HG03457 (cell line): Measurements from ENCODE around the gene CLPSL1.

Experiments
- ATAC-seq: cut with Tn5 transposase; IDR thresholded peaks from one replicate; pipeline ENCODE4 v1.9.1; 2021; ENCODE audit warnings: moderate number of reproducible peaks; ENCODE audit not compliant: unreplicated experiment

The CLPSL1 gene

DNA sequence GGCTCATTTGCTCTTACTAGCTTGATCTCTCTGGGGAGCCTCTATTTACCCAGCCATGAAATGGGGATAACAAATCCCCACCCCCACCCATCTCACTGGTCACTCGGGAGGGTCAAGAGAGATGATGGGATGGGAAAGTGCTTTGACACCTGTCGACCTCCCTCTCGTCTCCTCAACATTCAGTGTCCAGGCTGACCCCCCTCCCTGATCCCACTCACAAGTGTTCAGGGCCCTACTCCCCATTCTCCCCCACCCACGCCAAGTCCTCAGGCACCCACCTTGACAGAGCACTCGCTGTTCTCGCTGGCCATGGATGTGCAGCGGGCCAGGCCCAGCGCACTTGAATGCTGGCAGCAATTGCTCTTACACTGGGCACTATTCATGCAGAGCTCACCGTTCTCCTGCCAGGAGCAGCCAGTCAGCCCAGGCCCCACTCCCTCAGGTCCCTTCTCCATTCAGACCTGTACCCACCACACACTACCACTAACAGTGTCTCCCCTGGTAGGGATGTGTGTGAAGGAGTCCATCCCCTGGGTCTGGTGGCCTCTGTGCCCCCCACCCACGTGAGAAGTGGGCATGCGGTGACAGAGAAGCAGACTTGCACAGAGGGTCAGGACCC, 14.7 kb downstream of the CLPSL1 start:
- no peak for ATAC-seq

DNA sequence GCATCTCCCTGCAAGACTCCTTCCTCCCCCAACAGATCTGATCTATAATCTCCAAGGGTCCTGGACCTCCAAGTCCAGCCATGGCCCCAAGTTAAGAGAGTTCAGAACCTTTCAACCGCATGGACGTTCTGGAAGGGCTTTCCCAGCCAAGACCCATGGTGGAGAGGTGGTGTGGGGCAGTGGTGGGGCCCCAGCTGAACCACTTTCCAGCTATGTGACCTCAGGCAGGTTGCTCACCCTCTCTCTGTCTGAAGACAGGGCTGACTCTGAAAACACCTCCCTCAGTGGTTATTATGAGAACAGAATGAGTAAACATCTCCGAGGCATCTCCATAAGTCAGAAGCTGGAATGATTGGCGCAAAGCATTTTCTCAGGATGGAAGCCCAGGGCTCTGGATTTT, 15.4 kb downstream of the CLPSL1 start:
- no peak for ATAC-seq

DNA sequence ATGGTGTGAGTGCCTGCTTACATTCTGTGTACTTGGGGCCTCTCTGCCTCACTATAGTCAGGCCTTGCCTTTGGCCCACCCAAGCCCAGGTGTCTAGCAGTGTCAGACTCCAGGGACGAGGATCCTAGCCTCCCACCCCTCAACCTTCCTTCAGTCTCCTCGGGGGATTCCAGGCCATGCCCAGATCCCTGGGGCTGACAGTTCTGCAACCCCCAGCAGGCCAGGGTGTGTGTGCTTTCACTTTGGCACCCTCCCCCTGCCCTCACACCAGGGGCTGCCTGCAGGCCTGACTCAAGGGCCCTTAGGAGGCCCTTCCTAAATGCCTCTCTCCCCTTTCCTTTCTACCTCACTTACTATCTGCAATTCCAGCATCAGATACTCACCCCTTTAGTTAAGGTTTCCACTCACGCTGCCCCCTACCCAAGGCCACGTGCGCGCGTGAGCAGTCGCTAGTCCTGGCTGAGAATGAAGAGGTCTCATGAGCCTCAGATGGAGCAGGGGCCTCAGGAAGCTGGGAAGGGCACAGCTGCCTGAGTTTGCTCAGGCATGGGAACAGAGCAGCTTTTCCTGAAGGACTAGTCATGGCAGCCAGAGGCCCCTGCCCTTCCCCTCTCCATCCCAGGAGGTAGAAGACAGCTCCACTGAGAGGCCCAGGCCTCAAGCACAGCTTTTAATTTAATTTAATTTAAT, 17.2 kb downstream of the CLPSL1 start:
- ATAC-seq = no peak

DNA sequence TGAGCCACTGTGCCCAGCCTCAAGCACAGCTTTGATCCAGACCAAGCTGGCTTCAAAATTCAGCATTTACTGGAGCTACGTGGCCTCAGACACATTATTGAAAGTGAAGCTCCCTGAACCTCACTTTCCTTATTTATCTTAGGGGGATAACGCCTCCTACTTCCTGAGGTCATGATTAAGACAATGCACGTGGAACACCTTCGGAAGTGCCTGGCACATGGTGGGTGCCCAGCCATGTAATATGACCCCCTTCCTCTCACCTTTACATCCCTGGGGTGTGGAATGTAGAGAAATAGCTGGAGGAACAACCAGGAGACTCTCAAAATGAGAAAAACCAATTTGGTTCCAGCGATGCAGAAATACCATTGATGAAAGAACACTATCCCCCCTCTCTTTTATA, 17.9 kb downstream of the CLPSL1 start:
- no peak for ATAC-seq

DNA sequence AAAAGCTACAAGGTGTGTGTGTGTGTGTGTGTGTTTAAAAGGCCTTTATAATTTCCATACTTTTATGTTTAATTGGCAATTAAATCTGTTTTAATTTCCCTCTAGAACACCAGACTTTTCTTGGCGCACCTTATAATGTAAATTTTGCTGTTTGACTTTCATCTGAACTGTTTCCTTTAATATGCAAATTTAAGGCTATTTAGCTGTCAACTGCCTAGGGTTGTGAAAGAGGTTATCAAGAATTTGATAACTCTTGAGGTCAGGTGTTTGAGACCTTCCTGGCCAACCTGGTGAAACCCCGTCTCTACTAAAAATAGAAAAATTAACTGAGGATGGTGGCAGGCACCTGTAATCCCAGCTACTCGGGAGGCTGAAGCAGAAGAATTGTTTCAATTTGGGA, 20.3 kb downstream of the CLPSL1 start:
- no peak for ATAC-seq

DNA sequence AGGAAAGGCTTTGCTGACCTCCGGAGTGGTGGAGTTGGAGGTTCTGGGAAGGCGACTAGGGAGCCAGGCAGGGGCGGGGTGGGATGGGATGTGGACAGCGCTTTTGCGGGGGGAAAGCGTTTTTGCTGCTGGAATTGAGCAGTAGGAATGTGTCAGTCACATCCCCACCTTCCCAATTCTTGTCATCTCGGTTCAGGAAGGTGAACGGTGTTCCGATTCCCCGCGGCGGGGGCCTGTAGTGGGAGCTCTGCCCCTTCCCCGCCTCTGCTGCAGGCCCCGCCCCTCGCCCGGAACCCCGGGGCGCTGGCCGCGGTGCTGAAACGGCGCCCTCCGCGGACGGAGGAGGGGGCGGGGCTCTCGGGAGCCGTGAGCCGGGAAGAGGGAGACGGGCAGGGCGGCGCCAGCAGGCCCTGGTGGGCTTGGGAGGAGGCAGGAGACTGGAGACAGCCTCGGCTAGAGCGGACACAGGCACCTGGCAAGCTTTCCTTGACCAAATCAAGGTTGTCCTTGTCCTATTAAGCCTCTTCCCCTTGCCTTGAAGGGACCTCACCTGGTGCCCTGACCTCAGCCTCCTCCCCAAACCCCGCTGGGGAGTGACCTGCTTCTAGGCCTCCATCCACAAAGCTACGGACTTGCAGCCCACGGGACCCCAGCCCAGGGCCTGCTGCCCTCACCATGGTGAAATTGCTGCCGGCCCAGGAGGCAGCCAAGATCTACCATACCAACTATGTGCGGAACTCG, 24.3 kb downstream of the CLPSL1 start, which contains the start of gene LHFPL5:
LHFPL5 (plus strand) TSS at position 357 of the 741 bp plus-strand sequence; CDS start at position 676, 319 bp downstream.
- ATAC-seq = no peak

DNA sequence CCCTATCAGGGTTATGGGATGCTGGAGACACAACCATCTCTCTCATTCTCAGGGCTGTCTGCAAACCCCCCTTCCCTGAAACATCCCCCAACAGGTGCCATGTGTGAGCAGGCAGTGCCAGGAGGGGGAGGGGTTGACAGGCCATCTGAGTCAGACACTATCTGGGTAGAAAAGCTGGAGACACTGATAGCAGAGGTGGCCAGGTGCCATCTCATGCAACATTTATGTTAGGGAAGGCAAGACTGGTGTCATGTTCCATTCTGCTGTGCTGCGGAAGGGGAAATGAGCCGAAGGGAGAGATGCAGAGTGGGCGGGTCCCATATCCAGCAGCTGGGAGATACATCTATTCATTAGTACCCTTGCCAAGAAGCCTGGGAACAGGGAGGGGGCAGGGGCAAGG, 27.9 kb downstream of the CLPSL1 start:
- no peak for ATAC-seq

DNA sequence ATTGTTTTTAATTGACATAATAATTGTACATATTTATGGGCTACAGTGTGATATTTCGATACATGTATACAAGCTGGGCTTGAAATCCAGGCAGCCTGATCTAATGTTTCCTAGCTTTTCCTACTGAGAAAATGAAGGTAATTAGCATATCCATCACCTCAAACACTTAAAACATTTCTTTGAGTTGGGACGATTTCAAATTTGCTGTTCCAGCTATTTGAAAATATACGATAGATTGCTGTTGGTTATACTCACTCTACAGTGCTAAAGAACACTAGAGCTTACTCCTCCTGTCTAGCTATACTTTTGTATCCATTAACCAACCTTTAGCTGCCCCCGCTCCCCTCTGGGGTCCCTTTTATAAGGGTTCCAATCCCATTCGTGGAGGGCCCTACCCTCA, 29.0 kb downstream of the CLPSL1 start:
- no peak for ATAC-seq

DNA sequence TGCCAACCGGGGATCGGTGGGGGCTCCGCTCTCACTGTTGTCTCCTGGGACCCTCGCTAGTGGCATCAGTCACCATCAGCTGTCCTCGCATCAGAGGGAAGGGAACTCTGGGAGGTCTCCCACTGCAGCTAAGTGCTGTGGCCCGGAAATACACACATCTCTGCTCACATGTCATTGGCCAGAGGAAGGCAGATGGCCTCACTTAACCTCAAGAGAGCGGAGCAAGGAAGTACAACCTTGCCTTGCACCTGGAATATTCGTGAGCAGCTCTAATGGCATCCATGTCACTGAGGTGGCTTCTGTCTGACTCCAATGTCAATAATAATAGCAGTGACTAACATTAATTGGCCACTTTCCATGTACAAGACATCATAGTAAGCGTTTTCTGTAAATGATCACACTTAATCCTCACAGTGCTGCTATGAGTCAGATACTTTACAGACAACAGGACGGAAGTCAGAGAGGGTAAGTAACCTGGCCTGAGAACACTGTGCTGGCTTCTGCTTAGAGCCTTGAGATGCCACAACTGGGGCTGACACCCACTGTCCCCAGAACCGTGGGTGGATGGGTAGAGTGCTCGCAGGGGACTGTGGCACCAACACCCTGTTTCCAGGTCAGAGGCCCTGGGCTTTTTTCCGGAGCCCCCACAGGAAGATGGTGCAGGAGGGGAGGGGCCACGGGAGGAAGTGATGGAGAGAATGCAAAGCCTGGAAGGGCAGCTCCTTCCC, 30.3 kb downstream of the CLPSL1 start:
- ATAC-seq = no peak

DNA sequence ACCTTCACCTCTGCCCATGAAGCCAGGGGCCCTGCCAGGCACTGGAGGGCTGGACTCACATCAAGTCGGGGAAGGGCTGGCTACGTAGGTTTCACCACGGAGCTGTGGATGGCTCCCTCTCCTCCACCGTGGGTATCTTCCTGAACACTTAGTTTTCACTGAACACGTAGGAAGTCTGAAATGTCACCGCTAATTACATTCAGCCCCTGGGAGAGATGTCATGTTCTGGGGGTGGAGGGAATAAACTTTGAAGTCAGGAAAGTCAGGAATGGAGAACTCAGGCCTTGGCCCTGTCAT, 30.8 kb downstream of the CLPSL1 start:
- no peak for ATAC-seq

DNA sequence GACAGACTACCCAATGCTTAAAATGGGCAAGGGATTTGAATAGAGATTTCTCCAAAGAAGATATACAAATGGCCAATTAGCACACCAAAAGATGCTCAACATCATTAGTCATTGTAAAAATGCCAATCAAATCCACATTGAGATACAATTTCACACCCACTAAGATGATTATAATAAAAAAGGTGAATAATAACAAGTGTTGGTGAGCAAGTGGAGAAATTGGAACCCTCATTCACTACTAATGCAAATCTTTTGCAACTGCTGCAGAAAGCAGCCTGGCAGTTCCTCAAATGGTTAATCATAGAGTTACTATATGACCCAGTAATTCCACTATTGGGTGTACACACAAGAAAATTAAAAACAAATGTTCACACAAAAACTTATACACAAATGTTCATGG, 36.7 kb downstream of the CLPSL1 start:
- ATAC-seq = no peak

DNA sequence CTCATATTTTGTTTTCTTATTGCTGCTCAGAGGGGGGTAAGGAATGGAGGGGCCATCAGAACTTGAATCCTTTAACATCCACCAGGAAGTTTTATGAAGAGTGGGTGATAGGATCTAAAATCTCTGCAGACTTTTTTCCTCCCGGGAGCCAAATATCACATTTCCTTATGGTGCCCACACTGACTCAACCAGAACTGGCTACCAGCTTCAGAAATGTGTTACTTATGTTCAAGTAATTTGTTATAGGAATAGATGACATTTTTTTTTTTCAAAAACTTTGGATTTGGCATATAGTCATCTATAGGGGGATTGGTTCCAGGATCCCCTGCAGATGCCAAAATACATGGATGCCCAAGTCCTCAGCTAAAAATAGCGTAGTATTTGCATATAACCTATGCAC, 42.8 kb downstream of the CLPSL1 start:
- ATAC-seq = no peak

DNA sequence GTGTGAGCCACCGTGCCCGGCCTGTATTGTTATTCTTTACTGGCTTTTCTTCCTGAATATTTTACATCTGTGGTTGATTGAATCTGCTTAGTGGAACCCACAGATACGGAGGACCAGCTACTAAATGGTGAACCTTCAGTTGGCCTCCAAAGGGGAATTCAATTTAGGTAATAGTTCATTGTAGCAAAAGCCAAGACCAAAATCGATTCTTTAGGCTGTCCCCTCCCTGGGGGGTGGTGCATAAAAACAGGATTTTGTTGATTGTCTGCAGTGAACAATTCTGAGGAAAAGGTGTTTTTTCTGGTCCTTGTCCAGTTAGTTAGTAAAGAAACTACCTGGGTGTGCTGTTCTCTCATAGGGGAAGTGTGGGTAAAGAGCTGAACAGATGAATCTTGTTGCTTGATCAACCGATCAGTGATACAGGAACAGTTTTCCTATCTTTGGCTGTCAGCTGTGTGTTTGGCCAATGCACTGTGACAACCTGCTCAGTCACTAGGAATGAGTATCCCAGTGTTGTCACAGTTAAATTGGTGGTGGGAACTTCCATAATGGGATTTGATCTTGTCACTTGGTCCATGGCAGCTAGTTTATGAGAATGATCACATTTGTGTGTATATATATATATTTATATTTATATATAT, 43.9 kb downstream of the CLPSL1 start:
- ATAC-seq = no peak

DNA sequence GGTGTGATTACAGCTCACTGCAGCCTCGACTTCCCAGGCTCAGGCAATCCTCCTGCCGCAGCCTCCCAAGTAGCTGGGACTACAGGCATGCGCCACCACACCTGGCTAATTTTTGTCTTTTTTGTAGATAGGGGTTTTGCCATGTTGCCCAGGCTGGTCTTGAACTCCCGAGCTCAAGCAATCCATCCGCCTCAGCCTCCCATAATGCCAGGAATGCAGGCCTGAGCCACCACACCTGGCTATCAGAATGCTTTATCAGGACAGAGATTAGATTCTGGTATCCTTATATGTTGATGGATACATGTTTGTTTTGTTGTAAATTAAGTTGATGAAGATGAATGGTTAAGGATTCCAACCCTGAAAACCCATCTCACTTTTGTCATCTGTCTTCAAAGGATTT, 48.5 kb downstream of the CLPSL1 start:
- no peak for ATAC-seq

DNA sequence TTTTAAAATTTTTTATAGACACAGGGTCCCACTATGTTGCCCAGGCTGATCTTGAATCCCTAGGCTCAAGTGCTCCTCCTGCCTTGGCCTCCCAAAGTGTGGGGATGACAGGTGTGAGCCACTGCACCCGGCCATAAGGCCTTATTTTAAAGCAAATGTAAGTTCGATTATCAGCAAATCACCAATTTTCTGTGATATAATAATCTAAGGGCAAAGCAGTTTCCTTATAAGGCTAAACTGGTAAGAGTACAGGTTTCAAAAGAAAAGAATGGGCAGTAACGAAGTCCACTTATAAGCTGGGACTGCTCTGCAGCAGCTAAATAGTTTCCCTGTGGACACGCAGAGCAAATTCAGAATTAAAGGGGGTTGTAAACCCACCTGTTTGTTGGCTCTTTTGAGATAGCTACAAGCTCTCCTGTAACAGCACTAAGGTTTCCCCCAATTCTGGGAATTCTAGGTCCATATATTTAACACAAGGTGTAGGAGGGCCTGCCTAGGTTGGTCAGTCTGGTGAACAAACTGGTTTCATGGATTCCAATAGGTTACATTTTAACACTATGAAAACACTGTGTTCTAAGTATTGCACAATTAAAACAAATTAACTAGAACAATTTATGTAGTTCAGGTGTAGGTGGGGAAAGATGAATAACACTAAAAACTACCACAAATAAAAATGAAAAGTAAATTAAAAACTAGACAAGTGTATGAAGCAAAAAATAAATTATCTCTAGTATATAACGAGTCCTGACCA, 50.6 kb downstream of the CLPSL1 start:
- ATAC-seq = no peak

DNA sequence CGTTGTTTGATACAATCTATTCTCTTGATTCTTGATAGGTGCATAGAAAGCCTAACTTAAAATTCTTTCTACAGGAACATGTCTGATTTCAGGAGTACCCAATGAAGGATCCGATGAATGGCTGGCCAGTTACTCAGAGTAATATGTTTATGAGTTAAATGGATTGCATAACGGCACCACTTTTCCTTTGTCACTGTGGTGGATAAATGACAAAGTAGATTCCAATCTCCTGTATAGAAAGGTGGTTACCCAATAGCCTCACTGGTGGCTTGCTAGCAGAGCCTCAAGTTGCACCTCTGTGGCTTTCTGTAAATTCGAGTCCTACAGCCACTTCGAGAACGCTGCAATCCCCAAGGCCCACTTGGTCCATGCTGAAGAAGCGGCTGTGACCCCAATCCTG, 52.7 kb downstream of the CLPSL1 start:
- ATAC-seq = no peak
